AG09309 (cell line): ENCODE data around the gene TTLL9.

ENCODE experiments used
- DNase-seq: peaks from one replicate; pipeline ENCODE4 v3.0.0-alpha.2; 2010; ENCODE audit warnings: low read depth
- H3K4me3 ChIP-seq: 2 replicates; pipeline ENCODE4 v1.5.1; 2011; ENCODE audit warnings: mild to moderate bottlenecking, low read depth, low read length, moderate library complexity; ENCODE audit not compliant: control insufficient read depth
- CTCF ChIP-seq: IDR thresholded peaks from 2 replicates; pipeline ENCODE4 v1.5.1; 2011; ENCODE audit warnings: mild to moderate bottlenecking, low read depth, low read length, inconsistent platforms; ENCODE audit not compliant: insufficient read depth, control insufficient read depth; ENCODE audit errors: missing control alignments

Gene TTLL9

GRCh38 chr20:31987744-31988143 lies 117.3 kb downstream of the TTLL9 start:
- no peak for TF ChIP-seq CTCF
- no peak for DNase-seq
- H3K4me3 ChIP-seq: no peak overlapping the region

DNA sequence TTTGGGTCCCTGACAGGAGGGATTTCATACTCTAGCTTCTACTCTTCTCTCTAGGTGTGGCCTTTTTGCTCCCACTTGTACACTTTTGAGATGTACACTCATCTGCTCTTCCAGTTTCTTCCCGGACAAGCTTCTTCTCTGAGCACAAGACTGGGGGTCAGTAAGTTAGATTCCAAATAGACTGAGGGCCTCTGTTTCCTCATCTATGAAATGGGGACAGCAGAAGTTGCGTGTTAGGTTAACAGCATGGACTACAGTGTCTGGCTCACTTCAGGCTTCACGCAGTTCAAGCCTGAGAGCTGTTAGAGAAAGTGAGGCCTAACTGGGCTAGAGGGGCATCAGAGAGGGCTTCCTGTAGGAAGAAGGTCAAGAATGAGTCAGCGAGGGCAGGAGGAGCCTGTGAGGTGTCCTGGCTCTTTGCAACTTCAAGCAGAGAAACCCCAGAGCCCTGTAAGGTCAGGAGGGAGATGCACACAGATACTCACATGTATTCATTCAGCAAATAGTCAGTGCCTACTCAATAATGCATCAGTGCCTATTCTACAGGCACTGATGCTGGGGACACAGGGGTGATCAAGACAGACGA lies 118.1 kb downstream of the TTLL9 start:
- no peak for DNase-seq
- no peak overlapping the region for H3K4me3 ChIP-seq
- no peak for TF ChIP-seq CTCF

DNA sequence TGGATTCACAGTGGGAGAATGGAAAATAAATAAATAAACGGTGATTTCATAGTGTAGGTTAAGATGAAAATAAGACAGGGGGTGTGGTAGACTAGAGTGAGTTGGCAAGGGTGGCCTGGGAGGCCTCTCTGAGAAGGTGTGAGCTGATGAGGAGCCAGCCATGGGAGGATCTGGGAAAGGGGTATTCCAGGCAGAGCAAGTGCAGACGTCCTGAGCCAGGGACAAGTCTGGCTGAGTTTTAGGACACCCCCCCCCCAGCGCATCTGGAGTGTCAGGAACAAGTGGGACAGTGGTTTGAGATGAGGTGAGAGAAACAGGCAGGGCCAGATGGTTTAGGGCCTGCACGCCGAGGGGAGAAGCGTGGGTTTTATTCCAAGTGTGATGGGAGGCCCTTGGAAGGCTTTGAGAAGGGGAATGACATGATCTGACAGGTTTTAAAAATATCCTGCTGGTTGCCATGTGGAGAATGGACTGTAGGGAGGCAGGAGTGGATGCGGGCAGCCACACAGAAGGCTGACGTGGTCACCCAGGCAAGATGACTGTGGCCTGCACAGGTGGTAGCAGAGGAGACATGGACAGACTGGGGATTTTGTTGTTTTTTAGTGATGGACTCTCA lies 118.7 kb downstream of the TTLL9 start:
- DNase-seq: no peak
- no peak overlapping the region for H3K4me3 ChIP-seq
- no peak for TF ChIP-seq CTCF

DNA sequence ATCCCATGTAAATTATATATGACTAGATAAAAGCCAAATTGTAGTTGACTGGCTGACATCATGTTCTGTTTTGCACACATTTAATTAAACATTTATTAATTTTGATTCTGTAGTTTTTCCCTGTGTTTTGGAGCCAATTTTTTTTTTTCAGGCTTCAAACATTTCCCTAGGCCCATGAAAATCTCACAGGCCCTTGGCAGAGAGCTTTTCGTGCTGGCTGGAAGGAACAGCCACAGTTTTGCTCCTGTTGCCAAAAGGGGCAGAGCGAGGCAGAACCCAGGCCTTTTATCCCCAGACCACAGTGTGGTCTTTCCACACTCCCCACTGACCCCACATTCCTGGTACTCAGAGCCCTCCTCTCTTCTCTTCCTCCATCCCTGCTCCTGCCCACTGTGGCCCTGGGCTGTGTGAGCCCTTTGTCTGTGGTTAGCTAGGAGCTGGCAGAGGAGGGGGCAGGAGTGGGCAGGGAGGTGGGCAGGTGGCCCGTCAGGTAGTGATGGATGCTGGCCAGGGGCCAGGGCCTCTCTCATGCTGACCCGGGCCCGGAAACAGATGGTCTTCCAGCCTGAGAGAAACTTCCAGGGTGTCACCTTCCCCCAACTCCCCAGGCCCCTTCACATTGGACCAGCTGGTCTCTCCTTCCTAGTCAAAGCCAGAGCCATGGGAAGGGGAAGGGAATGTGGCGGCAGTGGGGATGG lies 120.4 kb downstream of the TTLL9 start:
- TF ChIP-seq CTCF: no peak
- no peak for DNase-seq
- H3K4me3 ChIP-seq: no peak overlapping the region

DNA sequence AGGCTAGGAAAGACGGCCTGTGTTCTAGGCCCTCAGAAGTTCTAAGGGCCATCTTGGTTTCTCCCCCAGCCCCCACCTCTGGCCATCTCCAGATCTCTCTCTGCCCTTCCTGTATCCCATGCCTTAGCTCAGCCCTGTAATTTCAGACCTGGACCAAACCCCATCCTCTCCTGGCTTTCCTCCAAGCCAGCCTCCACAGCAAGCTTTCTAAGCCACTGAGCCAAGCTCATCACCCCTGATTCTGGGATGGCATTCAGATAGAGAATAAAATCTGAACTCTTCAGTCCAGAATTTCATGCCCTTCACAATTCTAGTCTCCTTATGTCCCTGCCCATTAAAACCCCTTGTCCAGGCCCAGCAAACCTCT lies 120.9 kb downstream of the TTLL9 start:
- H3K4me3 ChIP-seq: no peak overlapping the region
- no peak for TF ChIP-seq CTCF
- no peak for DNase-seq

DNA sequence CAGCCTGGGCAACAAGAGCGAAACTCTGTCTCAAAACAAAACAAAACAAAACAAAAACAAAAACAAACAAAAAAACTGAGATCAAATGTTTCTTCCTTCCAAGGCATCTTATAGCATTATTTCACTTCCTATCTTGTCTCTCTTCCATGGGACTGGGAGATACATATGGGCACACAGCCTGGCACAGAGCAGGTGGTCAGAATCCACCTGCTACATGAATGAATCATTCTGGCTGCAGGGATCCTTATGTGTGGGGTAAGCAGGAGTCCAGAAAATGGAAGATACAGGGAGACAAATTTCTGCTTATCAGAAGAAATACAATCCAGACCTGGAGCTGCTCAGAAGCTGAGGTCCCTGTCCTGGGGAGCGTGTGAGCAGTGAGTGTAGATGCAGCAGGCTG lies 121.7 kb downstream of the TTLL9 start:
- TF ChIP-seq CTCF: no peak
- DNase-seq: no peak
- H3K4me3 ChIP-seq: no peak overlapping the region
